Muscle layer of duodenum (tissue), 2 donors: ENCODE data around the gene MEF2D.

ENCODE experiments used
- H3K27ac ChIP-seq: one replicate; pipeline ENCODE4 v1.7.0; 2013; ENCODE audit warnings: mild to moderate bottlenecking, low read length
- H3K27me3 ChIP-seq: one replicate; pipeline ENCODE4 v1.7.0; 2013; ENCODE audit warnings: low read depth, mild to moderate bottlenecking, control low read depth, low read length
- H3K36me3 ChIP-seq, 2 donors: one replicate each; pipeline ENCODE4 v1.7.0; 2013; ENCODE audit warnings: low read length in 2 of 2, control low read depth in 1 of 2, mild to moderate bottlenecking in 1 of 2; ENCODE audit not compliant: insufficient read depth in 2 of 2, control insufficient read depth in 1 of 2
- H3K4me1 ChIP-seq, 2 donors: one replicate each; pipeline ENCODE4 v1.7.0; 2013; ENCODE audit warnings: low read length in 2 of 2, mild to moderate bottlenecking in 2 of 2, control low read depth in 1 of 2, moderate library complexity in 1 of 2; ENCODE audit not compliant: insufficient read depth in 2 of 2, control insufficient read depth in 1 of 2
- H3K4me3 ChIP-seq, 2 donors: one replicate each; pipeline ENCODE4 v1.7.0; 2013; ENCODE audit warnings: low read length in 2 of 2, low read depth in 1 of 2, mild to moderate bottlenecking in 1 of 2
- H3K9me3 ChIP-seq, 2 donors: one replicate each; pipeline ENCODE4 v1.7.0; 2013; ENCODE audit warnings: low read length in 2 of 2, control low read depth in 1 of 2, mild to moderate bottlenecking in 1 of 2; ENCODE audit not compliant: control insufficient read depth in 1 of 2
- donor health status: healthy.

The MEF2D gene

GRCh38 chr1:156463874-156464273 is 36.7 kb downstream of the MEF2D start:
- H3K36me3 ChIP-seq, result peaks cover 12 to 31% of the 10 kb centered on the region in 2 donors
- peaks cover 18 to 33% of the 10 kb centered on the region in 2 donors for H3K4me1 ChIP-seq
- no peak overlapping the region for H3K4me3 ChIP-seq
- H3K9me3 ChIP-seq, result no peaks in the 10 kb centered on the region
- H3K27me3 ChIP-seq, result no peaks in the 10 kb centered on the region
- peak overlapping the region; percentile 74 for H3K27ac ChIP-seq

GRCh38 chr1:156462954-156463795 is 37.4 kb downstream of the MEF2D start:
- Histone ChIP-seq H3K27ac (peak overlapping the region; percentile 74), H3K4me1 (peaks cover 18 to 33% of the 10 kb centered on the region in 2 donors), H3K4me3 (no peak overlapping the region), H3K36me3 (peaks cover 7 to 24% of the 10 kb centered on the region in 2 donors), H3K27me3 (no peaks in the 10 kb centered on the region), H3K9me3 (no peaks in the 10 kb centered on the region)

- H3K9me3 ChIP-seq, result no peaks in the 10 kb centered on the region
- no peaks in the 10 kb centered on the region for H3K27me3 ChIP-seq
- H3K36me3 ChIP-seq, result peaks cover 0 to 16% of the 10 kb centered on the region in 2 donors
- H3K27ac ChIP-seq, result no peak overlapping the region
- H3K4me3 ChIP-seq, result no peak overlapping the region
- peaks cover 18 to 33% of the 10 kb centered on the region in 2 donors for H3K4me1 ChIP-seq
Measured at GRCh38 chr1:156461781-156462647, 38.6 kb downstream of the MEF2D start.

DNA sequence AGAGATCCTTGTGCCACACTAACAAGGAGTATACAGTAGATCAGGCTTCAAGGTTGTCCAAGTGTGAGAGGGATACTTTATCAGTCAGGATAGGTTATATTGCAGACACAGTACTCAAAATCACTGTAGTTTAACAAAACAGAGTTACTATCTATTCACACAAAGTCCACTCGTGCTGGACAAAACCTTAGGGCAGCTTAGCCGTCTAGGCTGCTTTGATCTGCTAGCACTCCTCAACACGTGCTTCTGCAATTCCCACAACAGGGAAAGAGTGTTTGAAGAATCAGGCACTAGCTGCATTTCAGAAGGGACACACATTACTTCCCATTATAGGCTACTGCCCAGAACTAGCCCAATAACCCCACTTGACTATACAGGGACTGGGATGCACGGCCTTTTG is 39.5 kb downstream of the MEF2D start:
- no peaks in the 10 kb centered on the region for H3K27me3 ChIP-seq
- H3K27ac ChIP-seq, result no peak overlapping the region
- peaks cover 15 to 24% of the 10 kb centered on the region in 2 donors for H3K4me1 ChIP-seq
- peaks cover 0 to 11% of the 10 kb centered on the region in 2 donors for H3K36me3 ChIP-seq
- no peaks in the 10 kb centered on the region for H3K9me3 ChIP-seq
- no peak overlapping the region for H3K4me3 ChIP-seq

DNA sequence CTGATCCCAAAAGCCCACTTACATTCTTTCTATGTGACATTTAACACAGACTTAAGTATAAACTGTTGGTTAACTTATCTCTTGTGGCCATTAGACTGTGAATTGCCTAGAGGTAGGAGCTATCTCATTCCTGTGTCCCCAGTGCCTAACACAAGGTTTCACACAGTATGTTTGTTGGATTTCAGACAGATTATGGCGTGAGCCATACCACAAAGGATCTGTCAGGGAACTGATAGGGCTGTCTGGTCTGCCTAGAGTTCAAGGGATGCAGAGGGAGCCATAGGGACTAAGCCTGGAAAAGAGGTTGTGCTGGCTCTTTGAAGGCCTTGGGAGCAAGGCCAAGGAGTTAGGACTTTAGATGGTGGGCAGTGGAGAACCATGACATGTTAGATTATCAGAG is 40.0 kb downstream of the MEF2D start:
- Histone ChIP-seq H3K4me1 (peaks cover 10 to 18% of the 10 kb centered on the region in 2 donors), H3K27ac (no peak overlapping the region)

GRCh38 chr1:156458181-156458503 is 42.4 kb downstream of the MEF2D start:
- Histone ChIP-seq H3K4me1 (no peaks in the 10 kb centered on the region), H3K36me3 (peaks cover 0 to 4% of the 10 kb centered on the region in 2 donors), H3K27me3 (no peaks in the 10 kb centered on the region), H3K4me3 (no peak overlapping the region), H3K9me3 (no peaks in the 10 kb centered on the region), H3K27ac (peak overlapping the region; percentile 72)

More for the DNA sequence above, 40.0 kb downstream of the MEF2D start:
- H3K27me3 ChIP-seq, result no peaks in the 10 kb centered on the region
- H3K4me3 ChIP-seq, result no peak overlapping the region
- H3K36me3 ChIP-seq, result peaks cover 0 to 5% of the 10 kb centered on the region in 2 donors
- H3K9me3 ChIP-seq, result no peaks in the 10 kb centered on the region

GRCh38 chr1:156456625-156457465 is 43.7 kb downstream of the MEF2D start:
- H3K27me3 ChIP-seq, result no peaks in the 10 kb centered on the region
- H3K4me1 ChIP-seq, result no peaks in the 10 kb centered on the region
- H3K36me3 ChIP-seq, result peaks cover 0 to 4% of the 10 kb centered on the region in 2 donors
- H3K27ac ChIP-seq, result peak overlapping the region; percentile 100
- peak overlapping the region; percentile 75 to 79 for H3K4me3 ChIP-seq
- no peaks in the 10 kb centered on the region for H3K9me3 ChIP-seq

DNA sequence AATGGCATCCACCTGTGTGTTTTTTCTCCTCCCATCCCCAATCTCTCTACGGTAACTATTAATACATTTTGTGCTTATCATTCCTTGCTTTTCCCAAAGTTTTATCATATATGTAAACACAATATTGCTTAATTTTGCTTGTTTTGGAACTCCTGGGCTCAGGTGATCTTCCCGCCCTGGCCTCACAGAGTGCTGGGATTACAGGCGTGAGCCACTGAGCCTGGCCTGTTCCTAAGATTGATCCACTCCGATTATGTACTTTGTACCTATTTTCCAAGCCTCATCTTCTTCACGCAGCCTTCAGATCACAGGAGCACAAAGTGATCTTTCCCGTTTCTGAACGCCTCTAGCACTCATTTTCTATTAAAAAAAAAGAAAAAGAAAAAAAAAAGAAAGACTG is 45.2 kb downstream of the MEF2D start:
- H3K4me1 ChIP-seq, result no peaks in the 10 kb centered on the region
- no peak overlapping the region for H3K4me3 ChIP-seq
- no peaks in the 10 kb centered on the region for H3K27me3 ChIP-seq
- H3K27ac ChIP-seq, result no peak overlapping the region
- H3K9me3 ChIP-seq, result no peaks in the 10 kb centered on the region
- H3K36me3 ChIP-seq, result peaks cover 0 to 4% of the 10 kb centered on the region in 2 donors

GRCh38 chr1:156452907-156453306 is 47.7 kb downstream of the MEF2D start:
- no peaks in the 10 kb centered on the region for H3K27me3 ChIP-seq
- no peaks in the 10 kb centered on the region for H3K9me3 ChIP-seq
- H3K27ac ChIP-seq, result no peak overlapping the region

GRCh38 chr1:156451505-156452160 is 48.9 kb downstream of the MEF2D start:
- Histone ChIP-seq H3K4me3 (no peak overlapping the region), H3K4me1 (no peaks in the 10 kb centered on the region), H3K9me3 (no peaks in the 10 kb centered on the region), H3K27me3 (no peaks in the 10 kb centered on the region), H3K27ac (no peak overlapping the region), H3K36me3 (no peaks in the 10 kb centered on the region)

More at GRCh38 chr1:156452907-156453306, 47.7 kb downstream of the MEF2D start:
- no peaks in the 10 kb centered on the region for H3K4me1 ChIP-seq
- H3K4me3 ChIP-seq, result no peak overlapping the region
- peaks cover 0 to 4% of the 10 kb centered on the region in 2 donors for H3K36me3 ChIP-seq
